Bronchial epithelial cell (primary cell): ENCODE results near the gene PKP3. TPM values are rescaled to one million over a fixed set of nuclear protein-coding genes. Genes with fewer than 3 reads are reported as not detected.
A peak's percentile ranks its signal among the peaks of the same experiment; 100 is the strongest.

ENCODE experiments used
- DNase-seq: peaks from one replicate; pipeline ENCODE4 v3.0.0-alpha.2; 2010; ENCODE audit warnings: low read depth
- FAIRE-seq: peaks from 2 replicates; lab custom pipeline; 2011; peaks lifted over from hg19 to GRCh38; lab: Jason Lieb, UNC
- H3K27me3 ChIP-seq: 2 replicates; pipeline ENCODE4 v1.5.1; 2011; ENCODE audit warnings: low read length; ENCODE audit not compliant: control insufficient read depth, insufficient read depth
- H3K36me3 ChIP-seq: 2 replicates; pipeline ENCODE4 v1.5.1; 2011; ENCODE audit warnings: low read length; ENCODE audit not compliant: control insufficient read depth, insufficient read depth
- H3K4me3 ChIP-seq: 2 replicates; pipeline ENCODE4 v1.5.1; 2011; ENCODE audit warnings: mild to moderate bottlenecking, low read depth, low read length, control low read depth
- total RNA-seq: library from RNA; depleted of rRNA; stranded (reverse); fragments of >200 nt; gene quantifications from 2 replicates; pipeline ENCODE4 v1.2.1, GENCODE V29; 2014
- TF ChIP-seq, protein P1 (sequence below): IDR thresholded peaks from 2 replicates; pipeline ENCODE4 v1.5.1; 2011; ENCODE audit warnings: mild to moderate bottlenecking, moderate library complexity, low read length, control low read depth, inconsistent platforms; ENCODE audit not compliant: insufficient read depth, severe bottlenecking

Gene PKP3
- total RNA-seq, 1 donor from 2014 or later: 231 TPM

- H3K4me3 ChIP-seq: no peak overlapping the region
- no peaks in the 10 kb centered on the region for H3K36me3 ChIP-seq
- DNase-seq: no peak
- no peak for FAIRE-seq
- no peaks in the 10 kb centered on the region for H3K27me3 ChIP-seq
- TF ChIP-seq, protein P1, sequence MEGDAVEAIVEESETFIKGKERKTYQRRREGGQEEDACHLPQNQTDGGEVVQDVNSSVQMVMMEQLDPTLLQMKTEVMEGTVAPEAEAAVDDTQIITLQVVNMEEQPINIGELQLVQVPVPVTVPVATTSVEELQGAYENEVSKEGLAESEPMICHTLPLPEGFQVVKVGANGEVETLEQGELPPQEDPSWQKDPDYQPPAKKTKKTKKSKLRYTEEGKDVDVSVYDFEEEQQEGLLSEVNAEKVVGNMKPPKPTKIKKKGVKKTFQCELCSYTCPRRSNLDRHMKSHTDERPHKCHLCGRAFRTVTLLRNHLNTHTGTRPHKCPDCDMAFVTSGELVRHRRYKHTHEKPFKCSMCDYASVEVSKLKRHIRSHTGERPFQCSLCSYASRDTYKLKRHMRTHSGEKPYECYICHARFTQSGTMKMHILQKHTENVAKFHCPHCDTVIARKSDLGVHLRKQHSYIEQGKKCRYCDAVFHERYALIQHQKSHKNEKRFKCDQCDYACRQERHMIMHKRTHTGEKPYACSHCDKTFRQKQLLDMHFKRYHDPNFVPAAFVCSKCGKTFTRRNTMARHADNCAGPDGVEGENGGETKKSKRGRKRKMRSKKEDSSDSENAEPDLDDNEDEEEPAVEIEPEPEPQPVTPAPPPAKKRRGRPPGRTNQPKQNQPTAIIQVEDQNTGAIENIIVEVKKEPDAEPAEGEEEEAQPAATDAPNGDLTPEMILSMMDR: no peak
Observed at GRCh38 chr11:439315-440064, 45.5 kb downstream of the PKP3 start.

DNA sequence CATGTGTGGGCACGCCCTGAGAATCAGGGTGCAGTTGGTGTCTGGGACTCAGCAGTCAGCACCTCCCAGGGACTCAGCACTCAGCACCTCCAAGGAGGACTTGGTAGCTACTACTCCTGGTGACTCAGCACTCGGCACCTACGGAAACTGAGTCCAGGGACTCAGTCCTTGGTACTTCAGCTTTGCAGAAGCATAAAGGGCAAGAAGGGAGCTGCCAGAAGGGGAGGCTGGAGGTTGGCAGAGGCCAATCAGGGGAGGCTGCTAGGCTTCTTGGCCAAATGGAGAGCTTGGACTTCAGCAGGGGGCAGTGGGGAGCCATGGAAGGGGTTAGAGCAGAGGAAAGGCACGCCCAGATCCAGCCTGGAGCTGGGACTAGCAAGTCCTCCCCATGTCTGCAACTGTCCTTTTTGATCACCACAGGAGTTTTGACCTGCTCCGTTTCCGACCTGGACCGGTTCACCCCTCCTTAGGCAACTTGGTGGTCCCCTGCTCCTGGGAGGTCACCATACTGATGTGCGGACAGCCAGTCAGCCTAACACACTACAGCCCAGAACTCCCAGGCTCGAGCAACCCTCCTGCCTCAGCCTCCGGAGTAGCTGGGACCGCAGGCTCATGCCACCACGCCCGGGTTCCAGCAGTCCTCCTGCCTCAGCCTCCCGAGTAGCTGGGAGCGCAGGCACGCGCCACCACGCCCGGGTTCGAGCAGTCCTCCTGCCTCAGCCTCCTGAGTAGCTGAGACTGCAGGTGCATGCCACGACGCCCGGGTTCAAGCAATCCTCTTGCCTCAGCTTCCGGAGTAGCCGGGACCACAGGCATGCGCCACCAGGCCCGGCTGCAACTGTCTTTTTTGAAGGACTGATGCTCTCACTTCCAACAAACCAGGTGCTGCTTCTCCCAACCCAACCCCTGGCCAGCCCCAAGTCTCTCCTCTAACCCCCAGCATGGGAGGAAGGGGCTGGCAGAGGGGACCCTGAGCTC is 46.3 kb downstream of the PKP3 start:
- H3K4me3 ChIP-seq: no peak overlapping the region
- DNase-seq (no peak), FAIRE-seq (no peak)
- H3K36me3 ChIP-seq: no peaks in the 10 kb centered on the region
- TF ChIP-seq, protein P1: peak; percentile 7
- H3K27me3 ChIP-seq: no peaks in the 10 kb centered on the region

DNA sequence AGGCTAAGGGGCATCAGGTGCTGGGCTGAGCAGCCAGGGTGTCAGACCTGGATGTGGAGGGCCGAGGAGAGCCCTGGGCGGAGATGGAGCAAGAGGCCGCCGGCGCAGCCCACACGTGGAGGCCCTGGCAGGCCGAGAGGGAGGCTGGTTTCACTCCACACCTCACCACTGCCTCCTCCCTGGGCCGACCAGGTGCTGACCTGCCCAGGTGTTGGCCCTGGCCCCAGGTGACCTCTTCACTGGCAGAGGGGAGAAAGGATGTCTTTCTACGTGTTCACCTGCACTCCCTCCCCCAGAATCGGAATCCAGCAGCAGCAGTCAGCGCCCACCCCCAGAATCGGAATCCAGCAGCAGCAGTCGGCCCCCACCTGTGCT is 47.0 kb downstream of the PKP3 start:
- no peaks in the 10 kb centered on the region for H3K36me3 ChIP-seq
- H3K4me3 ChIP-seq: peak overlapping the region; percentile 60
- H3K27me3 ChIP-seq: no peaks in the 10 kb centered on the region
- DNase-seq (no peak), FAIRE-seq (no peak)
- TF ChIP-seq, protein P1: no peak

- peak; percentile 34 for DNase-seq
Observed at GRCh38 chr11:441418-442274, 47.6 kb downstream of the PKP3 start, which contains the start of gene ANO9. TSS of gene ANO9 (minus strand) at chr11:442011. CDS start at chr11:441926, 85 bp downstream.

DNA sequence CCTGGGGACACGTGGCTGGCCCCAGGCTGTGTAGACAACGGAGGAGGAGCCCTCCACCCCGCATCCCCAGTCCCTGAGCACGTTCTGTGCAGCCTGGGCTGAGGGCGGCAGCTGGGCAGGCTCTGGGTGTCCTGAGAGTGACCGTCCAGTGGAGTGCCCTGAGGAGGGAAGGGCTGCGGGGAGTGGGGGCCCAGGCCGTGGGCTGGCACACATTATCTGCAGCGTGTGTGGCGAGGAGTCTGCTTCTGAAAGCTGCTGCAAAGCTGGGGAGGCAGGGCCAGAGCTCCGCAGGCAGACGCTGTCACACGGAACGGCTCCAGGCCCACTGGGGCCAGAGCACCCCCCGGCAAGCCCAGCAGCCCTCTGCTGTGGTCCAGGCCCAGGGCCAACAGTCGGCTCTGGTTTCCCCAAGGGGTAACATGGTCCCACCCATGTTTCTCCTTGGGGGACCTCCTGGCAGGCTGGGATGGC is 48.6 kb downstream of the PKP3 start:
- FAIRE-seq (no peak), DNase-seq (no peak)
- no peaks in the 10 kb centered on the region for H3K36me3 ChIP-seq
- H3K4me3 ChIP-seq: no peak overlapping the region
- no peaks in the 10 kb centered on the region for H3K27me3 ChIP-seq
- TF ChIP-seq, protein P1: no peak

More at GRCh38 chr11:441418-442274, 47.6 kb downstream of the PKP3 start, which contains the start of gene ANO9:
- FAIRE-seq: no peak
- H3K4me3 ChIP-seq: peak within 1 kb of the TSS; percentile 60
- TF ChIP-seq, protein P1: no peak
- H3K36me3 ChIP-seq: no peaks in the 10 kb centered on the region
- no peaks in the 10 kb centered on the region for H3K27me3 ChIP-seq
